ENCODE measurements around the gene OAS2. TPM values are rescaled to one million over a fixed set of nuclear protein-coding genes. Genes with fewer than 3 reads are reported as not detected.

Gene OAS2
- total and polyA plus RNA-seq, 5 donors from 2014 or later: 58.2 to 82.2 (median 77.9) TPM

DNA sequence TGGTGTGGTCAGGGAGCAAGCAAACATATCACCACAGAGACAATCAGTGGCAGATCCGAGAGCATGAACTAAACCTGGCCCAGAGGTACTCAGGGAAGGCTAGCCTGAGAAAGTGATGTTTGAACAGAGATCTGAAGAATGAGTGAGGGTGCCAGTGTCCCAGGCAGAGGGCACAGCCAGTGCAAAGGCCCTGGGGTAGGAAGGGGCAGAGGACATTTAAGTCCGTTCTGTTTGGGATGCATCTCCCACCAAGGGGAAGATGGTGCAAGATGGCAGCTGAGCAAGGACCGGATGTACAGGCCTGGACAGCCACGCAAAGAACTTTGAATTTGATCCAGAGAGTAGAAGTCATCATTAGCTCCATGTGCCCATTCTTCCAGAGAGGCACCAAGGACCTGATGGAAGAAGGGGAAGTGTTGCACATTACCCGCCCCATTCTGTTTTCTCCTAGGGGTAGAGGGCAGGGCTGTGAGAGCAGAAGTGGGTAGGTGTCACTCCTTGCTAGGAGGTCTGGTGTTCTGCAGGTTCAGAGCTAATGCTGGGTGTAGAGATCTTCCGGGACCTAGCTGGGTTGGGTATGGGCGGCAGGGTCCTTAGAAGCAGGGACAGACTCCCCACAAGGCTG lies 82.1 kb downstream of the OAS2 start:
- H3K4me1 Mint-ChIP-seq: peaks cover 4 to 26% (median 12%) of the 10 kb centered on the region in 4 donors
- peaks cover 31% of the 10 kb centered on the region for H3K4me1 ChIP-seq (ENCODE audit: control insufficient read depth, insufficient read depth, low read length, poor library complexity, severe bottlenecking)
- H3K4me3 Mint-ChIP-seq: peak overlapping the region in 1 of 4 donors; percentile 21

DNA sequence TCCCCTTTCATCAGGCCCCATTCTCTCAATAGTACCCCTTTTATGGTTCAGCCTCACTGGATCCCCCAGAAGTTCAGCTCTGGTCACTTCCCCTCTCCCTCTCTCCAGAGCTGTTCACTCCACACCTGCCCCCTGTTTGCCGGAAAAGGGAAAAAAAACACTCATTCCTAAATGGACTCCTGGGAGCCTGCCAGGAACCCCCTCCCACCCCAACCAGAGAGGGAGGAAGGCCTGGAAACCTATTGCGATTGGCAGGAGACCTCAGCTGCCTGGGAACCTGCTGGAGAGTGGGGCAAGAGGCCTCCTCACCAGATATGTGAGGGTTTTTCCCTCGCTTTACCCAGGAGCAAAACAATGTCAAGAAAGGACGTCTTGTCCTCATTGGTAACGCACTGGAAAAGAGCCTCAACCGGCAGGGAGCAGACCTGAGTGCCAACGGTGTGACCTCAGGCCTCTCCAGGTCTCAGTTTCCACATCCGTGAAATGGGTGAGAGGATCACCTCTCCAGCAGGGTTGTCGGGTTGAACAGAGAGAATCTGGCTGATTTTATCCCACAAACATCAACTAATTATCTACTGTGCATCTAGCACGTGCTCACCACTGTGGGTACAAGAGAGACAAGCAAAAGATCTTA lies 82.9 kb downstream of the OAS2 start:
- H3K36me3 ChIP-seq (ENCODE audit: control insufficient read depth, insufficient read depth, low read length): no peaks in the 10 kb centered on the region
- Mint-ChIP-seq H3K4me3 (peak overlapping the region in 1 of 4 donors; percentile 21), H3K4me1 (peaks cover 4 to 28% (median 10%) of the 10 kb centered on the region in 4 donors), H3K36me3 (no peaks in the 10 kb centered on the region), H3K9me3 (no peaks in the 10 kb centered on the region), H3K27me3 (no peaks in the 10 kb centered on the region), H3K27ac (peak overlapping the region in 2 of 3 donors; percentile 49 to 83)
- H3K27ac ChIP-seq (ENCODE audit: insufficient read depth, low read length, poor library complexity, severe bottlenecking): no peak overlapping the region
- H3K9me3 ChIP-seq (ENCODE audit: control insufficient read depth in 2 of 2, low read length in 2 of 2): no peaks in the 10 kb centered on the region
- H3K27me3 ChIP-seq (ENCODE audit: control insufficient read depth, insufficient read depth, low read length): no peaks in the 10 kb centered on the region
- peaks cover 26% of the 10 kb centered on the region for H3K4me1 ChIP-seq (ENCODE audit: control insufficient read depth, insufficient read depth, low read length, poor library complexity, severe bottlenecking)
- no peak for ATAC-seq (ENCODE audit: low read depth in 2 of 2)
- no peak for DNase-seq
- H3K4me3 ChIP-seq (ENCODE audit: low read depth, low read length): no peak overlapping the region

More for the DNA sequence above, 82.1 kb downstream of the OAS2 start:
- no peaks in the 10 kb centered on the region for H3K27me3 Mint-ChIP-seq
- Histone ChIP-seq H3K36me3 (ENCODE audit: control insufficient read depth, insufficient read depth, low read length) (no peaks in the 10 kb centered on the region), H3K9me3 (ENCODE audit: control insufficient read depth in 2 of 2, low read length in 2 of 2) (no peaks in the 10 kb centered on the region), H3K4me3 (ENCODE audit: low read depth, low read length) (no peak overlapping the region), H3K27me3 (ENCODE audit: control insufficient read depth, insufficient read depth, low read length) (no peaks in the 10 kb centered on the region), H3K27ac (ENCODE audit: insufficient read depth, low read length, poor library complexity, severe bottlenecking) (no peak overlapping the region)
- peak overlapping the region in 2 of 3 donors; percentile 40 to 49 for H3K27ac Mint-ChIP-seq
- no peaks in the 10 kb centered on the region for H3K9me3 Mint-ChIP-seq
- no peaks in the 10 kb centered on the region for H3K36me3 Mint-ChIP-seq
- ATAC-seq (ENCODE audit: low read depth in 2 of 2) (no peak), DNase-seq (no peak)

Other genes starting within 250 kb of the OAS2 start
- not detected for gene RPH3A, start 186.8 kb upstream of the OAS2 start, total RNA-seq
- gene RPH3A, start 186.8 kb upstream of the OAS2 start, polyA plus RNA-seq: not detected
- gene OAS1, start 71.6 kb upstream of the OAS2 start, total RNA-seq: 44.2 TPM
- gene OAS1, start 71.6 kb upstream of the OAS2 start, polyA plus RNA-seq: 100 to 1,000 TPM in 3 of 4 donors, 10 to 100 TPM in 1; 95.4 to 115 (median 111) TPM
- 36.5 TPM for gene OAS3, start 40.0 kb upstream of the OAS2 start, total RNA-seq
- gene OAS3, start 40.0 kb upstream of the OAS2 start, polyA plus RNA-seq: 10 to 100 TPM; 12.2 to 17.7 (median 14.5) TPM
- gene DTX1, start 78.2 kb downstream of the OAS2 start, total RNA-seq: 7.8 TPM
- 1 to 10 TPM in 1 of 4 donors, under 1 TPM in 3; 0.64 to 1.1 (median 0.84) TPM for gene DTX1, start 78.2 kb downstream of the OAS2 start, polyA plus RNA-seq
- gene RASAL1, start 157.2 kb downstream of the OAS2 start, total RNA-seq: not detected
- under 1 TPM in 3 of 4 donors, not detected in 1; 0.42 to 0.79 (median 0.73) TPM for gene RASAL1, start 157.2 kb downstream of the OAS2 start, polyA plus RNA-seq
- 0.42 TPM for gene CFAP73, start 171.2 kb downstream of the OAS2 start, total RNA-seq
- gene CFAP73, start 171.2 kb downstream of the OAS2 start, polyA plus RNA-seq: not detected
- 75.5 TPM for gene DDX54, start 207.0 kb downstream of the OAS2 start, total RNA-seq
- 10 to 100 TPM; 12.5 to 20.8 (median 17.8) TPM for gene DDX54, start 207.0 kb downstream of the OAS2 start, polyA plus RNA-seq
- 10.1 TPM for gene RITA1, start 207.2 kb downstream of the OAS2 start, total RNA-seq
- gene RITA1, start 207.2 kb downstream of the OAS2 start, polyA plus RNA-seq: 10 to 100 TPM; 20.4 to 38.3 (median 24.2) TPM
- 44.9 TPM for gene TPCN1, start 242.9 kb downstream of the OAS2 start, total RNA-seq
- gene TPCN1, start 242.9 kb downstream of the OAS2 start, polyA plus RNA-seq: 1 to 10 TPM; 5.2 to 9.5 (median 8.4) TPM